ENCODE measurements around the gene BCORL1. TPM values are rescaled to one million over a fixed set of nuclear protein-coding genes. Genes with fewer than 3 reads are reported as not detected.

The BCORL1 gene
- polyA plus RNA-seq, 4 donors, result 14.4 to 24.8 (median 18.4) TPM

DNA sequence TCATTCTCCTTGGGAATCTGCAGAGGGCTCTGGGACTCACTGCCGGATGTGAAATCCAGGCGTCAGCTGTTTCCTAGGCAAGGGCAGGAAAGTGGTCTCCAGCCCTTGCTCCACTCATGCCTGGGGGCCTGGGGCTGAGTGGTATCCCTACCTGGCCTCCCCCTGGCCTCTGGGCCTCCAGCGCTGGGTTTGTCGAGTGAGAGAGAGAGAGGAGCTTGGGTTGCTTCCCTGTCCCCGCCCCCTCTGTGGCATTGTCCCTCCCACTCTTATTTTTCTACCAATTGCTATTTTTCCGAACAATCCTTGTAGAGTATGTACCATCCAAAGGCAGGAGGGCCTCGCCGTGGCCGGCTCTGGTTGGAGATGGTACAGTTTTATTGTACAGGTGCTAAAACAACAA, 74.8 kb downstream of the BCORL1 start:
- no peak for DNase-seq (ENCODE audit: low read depth in 4 of 4, low spot score in 2 of 4)

- no peak for DNase-seq (ENCODE audit: low read depth in 4 of 4, low spot score in 2 of 4)
Measured at GRCh38 chrX:130058652-130059051, 76.2 kb downstream of the BCORL1 start.

- peak in 2 of 4 donors; percentile 48 to 50 for DNase-seq (ENCODE audit: low read depth in 4 of 4, low spot score in 2 of 4)
Measured at GRCh38 chrX:130060122-130061069, 78.0 kb downstream of the BCORL1 start.

GRCh38 chrX:130066975-130067615, 84.7 kb downstream of the BCORL1 start:
- no peak for DNase-seq (ENCODE audit: low read depth in 4 of 4, low spot score in 2 of 4)

- no peak for DNase-seq (ENCODE audit: low read depth in 4 of 4, low spot score in 2 of 4)
Measured at GRCh38 chrX:130071611-130072344, 89.3 kb downstream of the BCORL1 start.

GRCh38 chrX:130072345-130072740, 89.9 kb downstream of the BCORL1 start:
- DNase-seq (ENCODE audit: low read depth in 4 of 4, low spot score in 2 of 4), result no peak

DNA sequence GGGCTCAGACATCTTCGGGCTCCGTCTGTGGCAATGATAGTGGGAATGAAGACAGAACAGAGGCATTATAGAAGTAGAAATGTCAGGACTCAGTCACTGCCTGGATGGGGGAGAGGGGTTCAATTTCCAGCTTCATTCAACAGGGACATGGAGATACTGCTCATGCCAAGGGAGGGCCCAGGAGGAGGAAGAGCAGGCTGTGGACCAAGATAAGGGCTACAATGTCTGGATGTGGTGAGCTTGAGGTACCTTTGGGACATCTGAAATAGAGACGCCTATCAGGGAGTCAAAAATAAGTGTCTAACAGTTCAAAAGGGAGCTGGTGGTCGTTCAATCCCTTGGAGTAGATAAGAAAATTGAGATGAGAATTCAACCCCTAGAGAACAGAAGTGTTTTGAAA, 93.3 kb downstream of the BCORL1 start:
- DNase-seq (ENCODE audit: low read depth in 4 of 4, low spot score in 2 of 4), result no peak

DNA sequence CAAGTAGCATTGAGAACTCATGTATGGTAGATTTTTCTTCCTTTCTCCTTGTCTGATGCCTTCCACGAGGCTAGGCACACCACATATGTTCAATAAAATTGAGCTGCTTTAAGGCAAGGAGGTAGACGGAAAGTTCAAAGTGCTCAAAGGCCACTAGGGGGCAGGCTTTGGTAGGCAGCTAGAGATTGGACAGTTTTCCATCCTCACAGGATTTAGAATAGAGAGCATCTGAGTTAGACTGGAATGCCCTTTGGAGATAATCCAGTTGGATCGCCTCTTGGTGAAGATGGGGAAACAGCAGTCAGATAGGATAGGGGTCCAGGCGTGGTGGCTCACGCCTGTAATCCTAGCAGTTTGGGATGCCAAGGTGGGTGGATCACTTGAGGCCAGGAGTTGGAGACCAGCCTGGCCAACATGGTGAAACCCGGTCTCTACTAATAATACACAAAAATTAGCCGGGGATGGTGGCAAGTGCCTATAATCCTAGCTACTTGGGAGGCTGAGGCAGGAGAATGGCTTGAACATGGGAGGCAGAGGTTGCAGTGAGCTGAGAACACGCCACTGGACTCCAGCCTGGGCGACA, 97.5 kb downstream of the BCORL1 start:
- peak in 1 of 4 donors; percentile 48 for DNase-seq (ENCODE audit: low read depth in 4 of 4, low spot score in 2 of 4)

GRCh38 chrX:130080791-130081367, 98.4 kb downstream of the BCORL1 start:
- no peak for DNase-seq (ENCODE audit: low read depth in 4 of 4, low spot score in 2 of 4)

GRCh38 chrX:130081421-130082045, 99.1 kb downstream of the BCORL1 start:
- DNase-seq (ENCODE audit: low read depth in 4 of 4, low spot score in 2 of 4), result no peak

GRCh38 chrX:130082244-130083106, 100.0 kb downstream of the BCORL1 start:
- DNase-seq (ENCODE audit: low read depth in 4 of 4, low spot score in 2 of 4), result no peak

- DNase-seq (ENCODE audit: low read depth in 4 of 4, low spot score in 2 of 4), result no peak
Measured at GRCh38 chrX:130083107-130083490, 100.7 kb downstream of the BCORL1 start.

DNA sequence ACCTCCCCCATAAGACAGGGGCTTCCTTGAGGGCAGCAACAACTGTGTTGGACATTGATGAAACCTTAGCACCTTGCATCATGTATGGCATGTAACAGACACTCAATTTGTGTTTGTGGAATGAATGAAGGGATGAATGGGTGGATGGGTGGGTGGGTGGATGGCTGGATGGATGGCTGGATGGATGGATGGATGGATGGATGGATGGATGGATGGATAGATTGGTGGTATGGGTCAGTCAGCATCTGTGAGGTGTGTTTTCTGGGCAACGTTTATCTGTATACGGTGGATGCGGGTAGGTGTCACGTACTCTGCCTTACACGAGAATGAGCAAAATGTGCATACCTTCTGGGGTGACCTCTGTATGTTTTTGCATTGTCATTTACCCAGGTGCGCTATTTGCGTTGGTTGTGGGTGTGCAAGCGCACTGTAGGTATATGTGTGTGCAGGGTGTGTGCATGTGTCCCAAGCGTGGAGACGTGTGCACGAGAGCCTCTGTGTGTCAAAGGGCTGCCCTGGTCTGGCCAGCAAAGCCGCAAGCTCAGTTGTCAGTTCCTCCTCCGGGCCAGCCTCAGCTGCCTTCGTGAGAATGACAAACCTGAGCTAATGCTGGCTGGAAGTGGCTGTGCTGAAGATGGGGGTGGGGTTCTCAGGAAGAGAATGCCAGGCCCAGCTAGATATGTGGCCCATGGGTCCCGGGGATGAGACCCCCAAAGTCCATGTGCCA, 101.4 kb downstream of the BCORL1 start:
- DNase-seq (ENCODE audit: low read depth in 4 of 4, low spot score in 2 of 4), result no peak

DNA sequence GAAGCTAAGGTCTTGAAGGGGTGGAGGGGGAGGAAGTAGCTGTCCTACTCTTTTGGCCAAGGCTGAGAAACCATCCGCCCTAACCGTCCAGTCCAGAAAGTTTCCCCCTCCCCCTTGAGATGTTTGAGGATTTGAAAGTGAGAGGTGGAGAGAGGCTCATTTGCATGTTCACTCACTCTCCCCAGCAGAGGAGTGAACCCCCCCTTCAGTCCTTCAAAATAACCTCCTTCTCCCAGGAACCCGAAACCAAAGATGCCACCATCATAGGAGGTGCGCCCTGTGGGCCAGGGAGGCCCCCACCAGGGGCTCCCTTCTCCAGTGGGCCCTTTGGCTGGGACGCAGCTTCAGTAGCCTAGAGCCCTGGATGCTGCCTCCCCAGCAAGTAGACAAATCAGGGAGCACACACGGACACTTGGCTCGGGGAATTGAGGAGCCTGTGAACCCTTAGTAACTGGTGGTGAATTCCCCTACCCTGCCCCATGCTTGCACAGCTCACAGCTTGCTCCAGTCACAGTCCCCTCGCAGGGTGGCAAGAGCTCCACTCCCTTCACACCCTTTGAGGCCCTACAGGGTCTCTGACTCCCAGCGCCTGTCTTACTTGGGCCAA, 102.3 kb downstream of the BCORL1 start:
- no peak for DNase-seq (ENCODE audit: low read depth in 4 of 4, low spot score in 2 of 4)

DNA sequence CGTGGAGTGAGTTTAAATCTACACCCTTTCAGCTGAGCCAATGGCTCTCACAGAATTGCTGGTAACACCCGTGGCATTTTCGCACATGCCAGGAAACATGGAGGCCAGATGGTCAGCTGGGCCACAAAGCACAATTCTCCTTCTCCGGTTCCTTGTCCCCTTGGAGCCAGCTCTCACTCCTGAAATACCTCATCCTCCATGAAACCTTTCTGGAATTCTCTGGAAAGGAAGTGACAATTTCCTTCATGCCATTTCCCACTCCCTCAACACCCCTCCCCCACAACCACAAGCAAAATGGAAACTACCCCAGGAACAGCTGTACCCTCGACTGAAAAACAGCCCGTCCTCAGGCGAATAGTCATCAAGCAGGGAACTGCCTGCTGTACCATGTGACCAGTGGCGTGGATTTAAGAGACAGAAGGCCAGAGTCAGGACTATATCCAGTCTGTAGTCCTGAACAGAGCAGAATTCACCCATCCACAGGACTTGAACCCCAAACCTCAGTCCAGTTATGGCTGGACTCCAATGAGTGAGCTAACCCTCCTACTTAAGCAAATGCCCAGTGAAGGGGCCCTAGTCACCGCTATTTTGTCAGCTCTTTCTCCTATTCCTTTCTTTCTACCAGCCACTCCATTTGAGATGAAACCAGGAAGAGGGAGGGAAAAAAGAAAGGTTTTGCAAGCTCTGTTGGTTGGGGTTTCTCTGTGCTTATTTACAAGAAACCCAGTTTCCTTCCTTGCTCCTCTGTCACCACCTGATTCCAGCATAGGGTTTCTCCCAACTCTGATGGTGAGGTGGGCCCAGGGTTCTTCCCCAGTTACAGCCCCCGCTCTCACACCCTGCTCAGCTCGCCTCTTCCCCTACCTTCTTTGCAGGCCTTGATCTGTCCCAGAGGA, 103.4 kb downstream of the BCORL1 start:
- DNase-seq (ENCODE audit: low read depth in 4 of 4, low spot score in 2 of 4), result no peak

DNA sequence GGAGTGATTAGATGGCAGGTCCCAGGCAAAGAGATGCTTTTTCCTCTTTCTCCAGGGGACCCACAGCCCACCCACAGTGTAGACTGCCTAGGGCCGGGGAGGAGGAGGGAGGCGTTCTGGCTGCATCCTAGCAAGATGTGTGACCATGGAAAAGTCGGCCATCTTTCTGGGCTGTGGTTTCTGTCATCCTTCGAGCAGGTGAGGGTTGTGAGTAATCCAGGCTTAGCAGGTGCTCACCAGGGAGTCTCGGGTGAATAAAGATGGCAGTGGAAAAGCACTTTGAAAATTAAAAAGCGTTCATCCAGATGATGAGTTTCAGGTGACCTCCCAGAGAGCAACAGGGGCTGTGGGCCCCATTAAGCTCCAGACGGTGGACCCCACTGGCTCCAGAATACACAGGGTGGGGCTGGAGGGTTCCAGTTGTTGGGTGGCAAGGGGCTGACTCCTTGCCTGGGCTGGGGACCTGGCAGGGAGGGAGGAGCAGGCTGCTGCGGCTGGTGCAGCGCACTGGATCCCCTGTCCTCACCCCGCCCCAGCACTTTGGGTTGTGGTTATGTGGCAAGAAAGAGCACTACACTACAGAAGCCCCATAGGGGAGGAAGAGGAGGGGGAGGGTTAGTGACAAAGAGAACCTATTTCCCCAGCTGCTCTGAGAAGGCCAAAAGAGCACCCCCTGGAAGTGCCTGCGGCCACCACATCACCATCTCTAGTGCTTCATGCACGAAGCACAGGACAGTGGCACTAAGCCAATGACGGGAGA, 104.2 kb downstream of the BCORL1 start:
- no peak for DNase-seq (ENCODE audit: low read depth in 4 of 4, low spot score in 2 of 4)

Measured in left renal cortex interstitium (tissue), 4 donors.